ENCODE data around the gene KIAA1755.

DNA sequence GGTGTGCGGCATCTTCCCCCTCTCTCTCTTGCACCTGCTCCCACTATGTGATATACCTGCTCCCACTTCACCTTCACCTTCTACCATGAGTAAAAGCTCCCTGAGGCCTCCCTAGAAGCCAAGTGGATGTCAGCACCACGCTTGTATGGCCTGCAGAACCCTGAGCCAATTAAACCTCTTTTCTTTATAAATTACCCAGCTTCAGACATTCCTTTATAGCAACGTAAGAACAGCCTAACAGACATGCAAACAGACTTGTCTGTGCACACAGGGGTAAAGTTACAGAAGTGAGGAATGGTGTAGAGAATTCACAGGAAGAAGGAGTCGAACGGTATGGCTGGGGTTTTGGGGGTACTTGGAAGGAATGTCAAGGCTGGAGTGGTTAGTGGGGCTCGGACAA is 80.7 kb downstream of the KIAA1755 start:
- TF ChIP-seq, protein P1, sequence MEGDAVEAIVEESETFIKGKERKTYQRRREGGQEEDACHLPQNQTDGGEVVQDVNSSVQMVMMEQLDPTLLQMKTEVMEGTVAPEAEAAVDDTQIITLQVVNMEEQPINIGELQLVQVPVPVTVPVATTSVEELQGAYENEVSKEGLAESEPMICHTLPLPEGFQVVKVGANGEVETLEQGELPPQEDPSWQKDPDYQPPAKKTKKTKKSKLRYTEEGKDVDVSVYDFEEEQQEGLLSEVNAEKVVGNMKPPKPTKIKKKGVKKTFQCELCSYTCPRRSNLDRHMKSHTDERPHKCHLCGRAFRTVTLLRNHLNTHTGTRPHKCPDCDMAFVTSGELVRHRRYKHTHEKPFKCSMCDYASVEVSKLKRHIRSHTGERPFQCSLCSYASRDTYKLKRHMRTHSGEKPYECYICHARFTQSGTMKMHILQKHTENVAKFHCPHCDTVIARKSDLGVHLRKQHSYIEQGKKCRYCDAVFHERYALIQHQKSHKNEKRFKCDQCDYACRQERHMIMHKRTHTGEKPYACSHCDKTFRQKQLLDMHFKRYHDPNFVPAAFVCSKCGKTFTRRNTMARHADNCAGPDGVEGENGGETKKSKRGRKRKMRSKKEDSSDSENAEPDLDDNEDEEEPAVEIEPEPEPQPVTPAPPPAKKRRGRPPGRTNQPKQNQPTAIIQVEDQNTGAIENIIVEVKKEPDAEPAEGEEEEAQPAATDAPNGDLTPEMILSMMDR (IDR thresholded peaks at IDR 0.05; ENCODE audit: insufficient read depth, low read depth, low read length): no peak
- TF ChIP-seq EZH2 (IDR thresholded peaks at IDR 0.05; ENCODE audit: insufficient read depth, low read length): no peak

All from astrocyte (in vitro differentiated cells and primary cell).